Parathyroid adenoma (tissue), 2 donors: ENCODE measurements around the gene GPAT2.
"Not testable (repeated sequence)": the region's sequence is repeated elsewhere in the genome, so short reads cannot be mapped to it uniquely, and the experiment has no call there.

Experiments used
- H2AFZ ChIP-seq: fragments of 300-600 bp; sonication (generic); one replicate; pipeline ENCODE4 v1.7.0; 2017; ENCODE audit warnings: antibody characterized with exemption, mild to moderate bottlenecking
- H3K27ac ChIP-seq: fragments of 300-600 bp; sonication (generic); one replicate; pipeline ENCODE4 v1.7.0; 2017
- H3K27me3 ChIP-seq: fragments of 300-600 bp; sonication (generic); one replicate; pipeline ENCODE4 v1.7.0; 2017; ENCODE audit warnings: low read length; ENCODE audit not compliant: control insufficient read depth, insufficient read depth
- H3K36me3 ChIP-seq: fragments of 300-600 bp; sonication (generic); one replicate; pipeline ENCODE4 v1.7.0; 2017; ENCODE audit warnings: low read length; ENCODE audit not compliant: control insufficient read depth, insufficient read depth
- H3K4me1 ChIP-seq: fragments of 300-600 bp; sonication (generic); one replicate; pipeline ENCODE4 v1.7.0; 2017; ENCODE audit warnings: control low read depth
- H3K4me2 ChIP-seq: fragments of 300-600 bp; sonication (generic); one replicate; pipeline ENCODE4 v1.7.0; 2017; ENCODE audit warnings: low read length
- H3K4me3 ChIP-seq: fragments of 300-600 bp; sonication (generic); one replicate; pipeline ENCODE4 v1.7.0; 2017; ENCODE audit warnings: low read depth, low read length
- H3K79me2 ChIP-seq: fragments of 300-600 bp; sonication (generic); one replicate; pipeline ENCODE4 v1.7.0; 2017; ENCODE audit warnings: control low read depth
- H3K9ac ChIP-seq: fragments of 300-600 bp; sonication (generic); one replicate; pipeline ENCODE4 v1.7.0; 2017; ENCODE audit warnings: mild to moderate bottlenecking
- H3K9me3 ChIP-seq: fragments of 300-600 bp; sonication (generic); one replicate; pipeline ENCODE4 v1.7.0; 2017; ENCODE audit warnings: low read length; ENCODE audit not compliant: control insufficient read depth
- donor health status: primary hyperparathyroidism.

The GPAT2 gene

DNA sequence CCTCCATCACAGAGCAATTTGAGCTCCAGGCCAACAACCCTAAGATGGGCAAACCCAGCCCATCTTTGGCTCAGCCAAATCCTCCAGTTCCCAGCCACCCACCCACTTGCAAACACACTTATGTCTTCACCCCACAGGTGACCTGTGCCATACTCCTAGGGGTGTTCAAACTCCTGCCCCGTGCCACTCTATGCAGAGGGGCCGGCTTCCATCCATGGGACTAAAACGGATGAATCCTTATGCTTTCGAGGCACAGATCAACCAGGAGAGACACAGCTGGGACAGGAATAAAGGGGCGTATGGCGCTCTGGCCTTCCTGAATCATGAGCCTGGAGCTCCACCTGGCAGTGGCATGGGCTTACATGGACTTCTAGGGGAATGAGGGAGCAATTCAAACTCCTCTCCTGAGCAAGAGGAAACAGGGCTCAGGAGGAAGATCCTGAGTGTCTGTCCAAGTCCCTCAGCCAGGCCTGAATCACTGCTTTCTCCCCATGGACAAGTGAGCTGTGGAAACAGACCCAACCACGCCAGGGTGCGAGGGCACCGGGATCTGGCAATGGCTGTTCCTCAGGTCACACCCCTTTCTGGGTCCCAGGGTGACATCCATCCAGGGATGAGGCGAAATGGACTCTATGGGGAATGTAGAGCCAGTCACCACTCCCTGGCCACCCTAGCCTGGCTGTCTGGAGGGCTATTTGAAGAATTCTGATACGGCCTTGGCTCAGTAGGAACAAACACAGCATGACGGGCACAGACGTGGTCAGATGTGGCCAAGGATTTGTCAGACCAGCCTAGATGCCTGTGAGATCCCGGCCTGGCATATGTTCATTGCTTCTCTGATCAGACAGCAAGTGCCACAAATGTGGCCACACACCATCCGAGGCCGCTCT is 36.6 kb upstream of the GPAT2 start:
- not testable (repeated sequence) for H3K36me3 ChIP-seq, H3K9ac ChIP-seq, H3K4me2 ChIP-seq, H3K9me3 ChIP-seq, H3K4me1 ChIP-seq, H2AFZ ChIP-seq, H3K4me3 ChIP-seq, H3K27me3 ChIP-seq, H3K27ac ChIP-seq, H3K79me2 ChIP-seq

DNA sequence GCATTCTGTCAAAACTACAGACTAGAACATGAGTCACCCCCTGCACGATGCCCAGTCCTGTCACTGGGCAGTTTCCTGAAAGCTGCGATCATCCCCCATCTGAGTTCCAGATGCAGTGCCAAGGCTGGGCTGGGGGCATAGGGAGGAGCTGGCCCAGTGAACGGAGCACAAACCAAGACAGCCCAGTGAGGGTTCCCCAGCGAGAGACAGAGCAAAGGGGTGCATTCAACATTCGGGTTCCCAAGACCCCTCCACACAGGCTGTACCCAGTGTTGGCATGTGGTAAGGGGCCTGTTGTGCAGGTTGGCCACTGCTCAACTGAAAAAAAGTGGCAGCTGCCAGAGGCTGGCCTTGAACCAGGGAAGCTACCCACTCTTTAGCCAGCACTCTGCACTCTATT is 35.6 kb upstream of the GPAT2 start:
- H3K4me1 ChIP-seq, H3K4me2 ChIP-seq, H3K4me3 ChIP-seq, H3K27ac ChIP-seq, H3K36me3 ChIP-seq, H3K79me2 ChIP-seq, H2AFZ ChIP-seq, H3K9me3 ChIP-seq, H3K9ac ChIP-seq, H3K27me3 ChIP-seq: not testable (repeated sequence)

DNA sequence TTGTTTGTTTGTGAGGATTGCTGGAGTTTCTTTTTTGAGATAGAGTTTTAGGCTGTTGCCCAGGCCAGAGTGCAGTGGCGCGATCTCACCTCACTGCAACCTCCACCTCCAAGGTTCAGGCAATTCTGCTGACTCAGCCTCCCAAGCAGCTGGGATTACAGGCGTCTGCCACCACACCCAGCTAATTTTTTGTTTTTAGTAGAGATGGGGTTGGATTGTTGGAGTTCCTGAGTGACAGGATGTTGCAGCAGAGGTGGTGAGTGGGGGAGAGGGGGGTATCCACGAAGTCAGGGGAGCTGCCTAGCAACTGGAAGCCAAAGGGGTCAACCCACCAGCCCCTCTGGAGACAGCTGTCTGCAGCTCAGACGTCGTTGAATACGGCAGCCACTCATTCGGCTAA is 35.2 kb upstream of the GPAT2 start:
- H3K27me3 ChIP-seq, H2AFZ ChIP-seq, H3K79me2 ChIP-seq: not testable (repeated sequence)

DNA sequence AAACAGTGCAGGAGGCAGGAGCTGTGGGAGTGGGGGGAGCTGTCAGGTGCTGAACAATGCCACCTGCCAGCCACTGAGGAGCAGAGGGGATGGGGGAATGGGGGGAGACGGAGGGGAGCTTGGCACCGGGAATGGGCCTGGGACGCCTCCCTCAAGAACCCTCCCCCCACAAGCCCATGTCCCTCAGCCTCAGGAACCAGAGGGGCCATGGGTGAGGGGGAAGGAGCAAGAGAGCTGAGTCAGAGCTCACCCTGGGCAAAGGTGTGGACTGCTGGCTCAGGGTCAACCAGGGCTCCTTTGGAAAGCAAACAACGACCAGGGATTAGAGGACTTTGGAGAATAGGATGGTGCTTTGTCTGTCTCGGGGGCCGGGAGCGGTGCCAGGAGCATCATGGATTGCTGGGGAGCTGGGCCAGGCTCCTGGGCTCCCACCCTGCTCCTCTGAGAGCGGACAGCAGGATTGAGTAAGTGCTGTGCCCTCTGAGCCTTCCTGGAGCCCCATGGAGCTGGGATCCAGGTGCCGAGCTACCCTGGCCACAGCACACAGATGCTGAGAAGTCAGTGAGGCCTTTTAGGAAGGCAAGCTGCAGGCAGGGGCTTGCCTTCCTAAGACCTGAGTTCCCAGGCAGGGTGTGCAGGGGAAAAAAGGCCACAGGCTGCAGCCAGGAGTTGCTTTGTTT is 33.3 kb upstream of the GPAT2 start:
- H3K4me1 ChIP-seq, H3K9me3 ChIP-seq, H3K27ac ChIP-seq: not testable (repeated sequence)

More for the DNA sequence above, 35.2 kb upstream of the GPAT2 start:
- H3K9me3 ChIP-seq, H3K4me1 ChIP-seq, H3K4me3 ChIP-seq, H3K36me3 ChIP-seq, H3K4me2 ChIP-seq, H3K27ac ChIP-seq, H3K9ac ChIP-seq: not testable (repeated sequence)

GRCh38 chr2:96067098-96067660 is 32.5 kb upstream of the GPAT2 start:
- H3K4me3 ChIP-seq, H3K4me1 ChIP-seq, H3K9ac ChIP-seq, H2AFZ ChIP-seq, H3K4me2 ChIP-seq, H3K27me3 ChIP-seq, H3K9me3 ChIP-seq, H3K36me3 ChIP-seq, H3K27ac ChIP-seq, H3K79me2 ChIP-seq: not testable (repeated sequence)

More for the DNA sequence above, 33.3 kb upstream of the GPAT2 start:
- H3K9ac ChIP-seq, H3K36me3 ChIP-seq, H3K27me3 ChIP-seq, H3K4me2 ChIP-seq, H3K4me3 ChIP-seq, H3K79me2 ChIP-seq, H2AFZ ChIP-seq: not testable (repeated sequence)

DNA sequence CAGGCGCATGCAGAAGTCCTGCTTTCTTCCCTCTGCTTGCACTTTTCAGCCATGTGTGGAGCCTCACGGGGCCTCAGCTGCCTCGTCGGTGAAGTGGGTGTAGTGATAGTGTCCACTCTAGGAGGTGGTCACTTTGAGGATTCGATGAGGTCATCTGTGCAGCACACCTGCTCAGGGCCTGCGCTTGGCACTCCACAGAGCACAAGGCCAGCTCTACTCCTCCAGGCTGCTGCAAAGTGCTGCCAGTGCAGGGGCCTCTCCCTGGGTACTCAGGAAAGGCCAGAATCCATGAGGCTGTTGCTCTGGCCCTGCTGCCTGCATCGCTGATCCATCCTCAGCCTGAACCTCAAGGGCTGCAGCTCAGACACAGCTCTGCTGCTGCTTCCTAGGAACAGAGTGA is 31.8 kb upstream of the GPAT2 start:
- not testable (repeated sequence) for H3K27me3 ChIP-seq, H3K4me2 ChIP-seq, H3K9ac ChIP-seq, H2AFZ ChIP-seq, H3K4me1 ChIP-seq, H3K9me3 ChIP-seq, H3K27ac ChIP-seq, H3K4me3 ChIP-seq, H3K79me2 ChIP-seq, H3K36me3 ChIP-seq

- H3K27me3 ChIP-seq, H3K9me3 ChIP-seq, H3K4me1 ChIP-seq, H3K4me2 ChIP-seq, H3K36me3 ChIP-seq, H3K27ac ChIP-seq, H3K9ac ChIP-seq, H3K79me2 ChIP-seq, H2AFZ ChIP-seq, H3K4me3 ChIP-seq: not testable (repeated sequence)
Observed at GRCh38 chr2:96065954-96066353, 31.2 kb upstream of the GPAT2 start.
